ENCODE results near the gene GCLC. TPM values are rescaled to one million over a fixed set of nuclear protein-coding genes. Genes with fewer than 3 reads are reported as not detected.

GCLC gene
- total and polyA plus RNA-seq, 9 of the 15 experiments (the other 6 are each of a cell fraction or from before 2014, with no cell fraction given), result 3.9 to 20.0 (median 9.4) TPM

GRCh38 chr6:53547811-53548496 is 3.1 kb upstream of the GCLC start (continued):
- TF ChIP-seq, protein P1, sequence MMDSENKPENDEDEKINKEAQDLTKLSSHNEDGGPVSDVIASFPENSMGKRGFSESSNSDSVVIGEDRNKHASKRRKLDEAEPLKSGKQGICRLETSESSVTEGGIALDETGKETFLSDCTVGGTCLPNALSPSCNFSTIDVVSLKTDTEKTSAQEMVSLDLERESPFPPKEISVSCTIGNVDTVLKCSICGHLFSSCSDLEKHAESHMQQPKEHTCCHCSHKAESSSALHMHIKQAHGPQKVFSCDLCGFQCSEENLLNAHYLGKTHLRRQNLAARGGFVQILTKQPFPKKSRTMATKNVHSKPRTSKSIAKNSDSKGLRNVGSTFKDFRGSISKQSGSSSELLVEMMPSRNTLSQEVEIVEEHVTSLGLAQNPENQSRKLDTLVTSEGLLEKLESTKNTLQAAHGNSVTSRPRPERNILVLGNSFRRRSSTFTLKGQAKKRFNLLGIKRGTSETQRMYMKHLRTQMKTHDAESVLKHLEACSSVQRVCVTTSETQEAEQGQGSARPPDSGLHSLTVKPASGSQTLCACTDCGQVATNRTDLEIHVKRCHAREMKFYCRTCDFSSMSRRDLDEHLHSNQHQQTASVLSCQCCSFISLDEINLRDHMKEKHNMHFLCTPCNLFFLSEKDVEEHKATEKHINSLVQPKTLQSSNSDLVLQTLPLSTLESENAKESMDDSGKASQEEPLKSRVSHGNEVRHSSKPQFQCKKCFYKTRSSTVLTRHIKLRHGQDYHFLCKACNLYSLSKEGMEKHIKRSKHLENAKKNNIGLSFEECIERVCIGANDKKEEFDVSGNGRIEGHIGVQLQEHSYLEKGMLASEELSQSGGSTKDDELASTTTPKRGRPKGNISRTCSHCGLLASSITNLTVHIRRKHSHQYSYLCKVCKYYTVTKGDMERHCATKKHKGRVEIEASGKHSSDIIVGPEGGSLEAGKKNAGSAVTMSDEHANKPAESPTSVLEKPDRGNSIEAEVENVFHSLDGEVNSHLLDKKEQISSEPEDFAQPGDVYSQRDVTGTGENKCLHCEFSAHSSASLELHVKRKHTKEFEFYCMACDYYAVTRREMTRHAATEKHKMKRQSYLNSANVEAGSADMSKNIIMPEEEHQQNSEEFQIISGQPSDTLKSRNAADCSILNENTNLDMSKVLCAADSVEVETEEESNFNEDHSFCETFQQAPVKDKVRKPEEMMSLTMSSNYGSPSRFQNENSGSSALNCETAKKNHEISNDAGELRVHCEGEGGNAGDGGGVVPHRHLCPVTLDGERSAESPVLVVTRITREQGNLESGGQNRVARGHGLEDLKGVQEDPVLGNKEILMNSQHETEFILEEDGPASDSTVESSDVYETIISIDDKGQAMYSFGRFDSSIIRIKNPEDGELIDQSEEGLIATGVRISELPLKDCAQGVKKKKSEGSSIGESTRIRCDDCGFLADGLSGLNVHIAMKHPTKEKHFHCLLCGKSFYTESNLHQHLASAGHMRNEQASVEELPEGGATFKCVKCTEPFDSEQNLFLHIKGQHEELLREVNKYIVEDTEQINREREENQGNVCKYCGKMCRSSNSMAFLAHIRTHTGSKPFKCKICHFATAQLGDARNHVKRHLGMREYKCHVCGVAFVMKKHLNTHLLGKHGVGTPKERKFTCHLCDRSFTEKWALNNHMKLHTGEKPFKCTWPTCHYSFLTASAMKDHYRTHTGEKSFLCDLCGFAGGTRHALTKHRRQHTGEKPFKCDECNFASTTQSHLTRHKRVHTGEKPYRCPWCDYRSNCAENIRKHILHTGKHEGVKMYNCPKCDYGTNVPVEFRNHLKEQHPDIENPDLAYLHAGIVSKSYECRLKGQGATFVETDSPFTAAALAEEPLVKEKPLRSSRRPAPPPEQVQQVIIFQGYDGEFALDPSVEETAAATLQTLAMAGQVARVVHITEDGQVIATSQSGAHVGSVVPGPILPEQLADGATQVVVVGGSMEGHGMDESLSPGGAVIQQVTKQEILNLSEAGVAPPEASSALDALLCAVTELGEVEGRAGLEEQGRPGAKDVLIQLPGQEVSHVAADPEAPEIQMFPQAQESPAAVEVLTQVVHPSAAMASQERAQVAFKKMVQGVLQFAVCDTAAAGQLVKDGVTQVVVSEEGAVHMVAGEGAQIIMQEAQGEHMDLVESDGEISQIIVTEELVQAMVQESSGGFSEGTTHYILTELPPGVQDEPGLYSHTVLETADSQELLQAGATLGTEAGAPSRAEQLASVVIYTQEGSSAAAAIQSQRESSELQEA (IDR thresholded peaks at IDR 0.05; ENCODE audit: low read depth), result no peak
- no peak for TF ChIP-seq HNRNPUL1 (IDR thresholded peaks at IDR 0.05; ENCODE audit: low read length)
- TF ChIP-seq ZSCAN32 (CRISPR knock-in tag; IDR thresholded peaks at IDR 0.05), result no peak
- TF ChIP-seq NR1H2 (CRISPR knock-in tag; IDR thresholded peaks at IDR 0.05), result no peak
- TF ChIP-seq L3MBTL2 (IDR thresholded peaks at IDR 0.05), result peak; percentile 89
- TF ChIP-seq ZNF3 (CRISPR knock-in tag; IDR thresholded peaks at IDR 0.05), result no peak
- no peak for TF ChIP-seq EZH2 (IDR thresholded peaks at IDR 0.05; ENCODE audit: borderline replicate concordance, low read depth, low read length)
- TF ChIP-seq ZNF655 (CRISPR knock-in tag; IDR thresholded peaks at IDR 0.05), result no peak
- TF ChIP-seq RB1 (IDR thresholded peaks at IDR 0.05; ENCODE audit: low read depth), result peak; percentile 94
- TF ChIP-seq, protein P2, sequence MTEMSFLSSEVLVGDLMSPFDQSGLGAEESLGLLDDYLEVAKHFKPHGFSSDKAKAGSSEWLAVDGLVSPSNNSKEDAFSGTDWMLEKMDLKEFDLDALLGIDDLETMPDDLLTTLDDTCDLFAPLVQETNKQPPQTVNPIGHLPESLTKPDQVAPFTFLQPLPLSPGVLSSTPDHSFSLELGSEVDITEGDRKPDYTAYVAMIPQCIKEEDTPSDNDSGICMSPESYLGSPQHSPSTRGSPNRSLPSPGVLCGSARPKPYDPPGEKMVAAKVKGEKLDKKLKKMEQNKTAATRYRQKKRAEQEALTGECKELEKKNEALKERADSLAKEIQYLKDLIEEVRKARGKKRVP (CRISPR knock-in tag; IDR thresholded peaks at IDR 0.05), result no peak
- peak; percentile 73 for TF ChIP-seq EP300 (IDR thresholded peaks at IDR 0.05; ENCODE audit: low read length)
- TF ChIP-seq RFX5 (IDR thresholded peaks at IDR 0.05; ENCODE audit: low read depth, low read length), result peak; percentile 35; the same call in 1 of the 2 replicates
- TF ChIP-seq, protein P3, sequence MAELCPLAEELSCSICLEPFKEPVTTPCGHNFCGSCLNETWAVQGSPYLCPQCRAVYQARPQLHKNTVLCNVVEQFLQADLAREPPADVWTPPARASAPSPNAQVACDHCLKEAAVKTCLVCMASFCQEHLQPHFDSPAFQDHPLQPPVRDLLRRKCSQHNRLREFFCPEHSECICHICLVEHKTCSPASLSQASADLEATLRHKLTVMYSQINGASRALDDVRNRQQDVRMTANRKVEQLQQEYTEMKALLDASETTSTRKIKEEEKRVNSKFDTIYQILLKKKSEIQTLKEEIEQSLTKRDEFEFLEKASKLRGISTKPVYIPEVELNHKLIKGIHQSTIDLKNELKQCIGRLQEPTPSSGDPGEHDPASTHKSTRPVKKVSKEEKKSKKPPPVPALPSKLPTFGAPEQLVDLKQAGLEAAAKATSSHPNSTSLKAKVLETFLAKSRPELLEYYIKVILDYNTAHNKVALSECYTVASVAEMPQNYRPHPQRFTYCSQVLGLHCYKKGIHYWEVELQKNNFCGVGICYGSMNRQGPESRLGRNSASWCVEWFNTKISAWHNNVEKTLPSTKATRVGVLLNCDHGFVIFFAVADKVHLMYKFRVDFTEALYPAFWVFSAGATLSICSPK (IDR thresholded peaks at IDR 0.05; ENCODE audit: borderline replicate concordance), result no peak
- 0 out of 2 replicates have a peak, but pooled peaks have one; percentile 77 for TF ChIP-seq ETS1 (conservative IDR thresholded peaks at IDR 0.05; ENCODE audit: control insufficient read depth, low read depth, low read length)
- TF ChIP-seq TCF7L2 (IDR thresholded peaks at IDR 0.05; ENCODE audit: low read depth, low read length), result no peak

All from K562 (cell line).